HFFc6 (cell line): ENCODE results near the gene ARIH2. TPM values are rescaled to one million over a fixed set of nuclear protein-coding genes. Genes with fewer than 3 reads are reported as not detected.

Experiments
- DNase-seq: peaks from one replicate; pipeline ENCODE4 v3.0.0-alpha.2; 2018
- H3K27ac Mint-ChIP-seq: 2 replicates; pipeline ENCODE4 v1.8.0; 2020; ENCODE audit warnings: mild to moderate bottlenecking, mixed read lengths
- H3K27me3 Mint-ChIP-seq: 2 replicates; pipeline ENCODE4 v1.8.0; 2021; ENCODE audit warnings: mild to moderate bottlenecking, moderate library complexity, mixed read lengths; ENCODE audit not compliant: insufficient read depth
- H3K36me3 Mint-ChIP-seq: 2 replicates; pipeline ENCODE4 v1.8.0; 2021; ENCODE audit warnings: low read depth, mixed read lengths
- H3K4me1 Mint-ChIP-seq: 2 replicates; pipeline ENCODE4 v1.8.0; 2020; ENCODE audit warnings: low read depth, mixed read lengths
- H3K4me3 Mint-ChIP-seq: 2 replicates; pipeline ENCODE4 v1.8.0; 2020; ENCODE audit warnings: mild to moderate bottlenecking, moderate library complexity, mixed read lengths
- H3K9me3 Mint-ChIP-seq: 2 replicates; pipeline ENCODE4 v1.8.0; 2020; ENCODE audit warnings: mild to moderate bottlenecking, mixed read lengths
- CTCF ChIP-seq: fragments of 200-600 bp; sonication (generic); IDR thresholded peaks from 2 replicates; pipeline ENCODE4 v1.5.0; 2021; ENCODE audit warnings: antibody characterized with exemption, mild to moderate bottlenecking
- total RNA-seq, 6 experiments: library from RNA; stranded (reverse); fragmentation: NEBNext Ultra II Directional; extraction: Animal tissue kit (Norgen Biotek cat#: 25700); gene quantifications; 2 replicates in 1 of 6; 3 replicates in 5 of 6; pipeline ENCODE4 v1.2.3, GENCODE V29; 2021

Gene ARIH2
- total RNA-seq, 6 experiments from 2014 or later, result 60.0 to 71.6 (median 68.3) TPM

DNA sequence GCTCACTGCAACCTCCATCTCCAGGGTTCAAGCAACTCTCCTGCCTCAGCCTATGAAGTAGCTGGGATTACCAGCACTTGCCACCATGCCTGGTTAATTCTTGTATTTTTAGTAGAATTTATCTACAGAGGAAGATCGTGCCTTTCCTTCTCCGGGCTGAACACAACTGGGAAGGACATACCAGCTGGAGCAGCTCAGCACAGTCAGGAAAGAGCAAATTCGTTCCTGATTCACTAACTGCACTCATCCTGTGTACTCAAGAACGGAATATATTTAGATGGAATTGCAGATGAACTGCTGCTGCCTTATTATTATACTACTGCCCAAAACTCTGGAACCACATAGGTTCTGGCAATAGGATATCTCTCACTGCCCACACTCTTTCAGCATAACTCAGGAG, 44.3 kb downstream of the ARIH2 start:
- Mint-ChIP-seq H3K36me3 (peaks cover 6% of the 10 kb centered on the region), H3K4me3 (no peak overlapping the region), H3K4me1 (no peaks in the 10 kb centered on the region), H3K9me3 (no peaks in the 10 kb centered on the region), H3K27me3 (no peaks in the 10 kb centered on the region; the same call in 1 of the 2 replicates), H3K27ac (no peak overlapping the region)
- no peak for TF ChIP-seq CTCF
- no peak for DNase-seq

DNA sequence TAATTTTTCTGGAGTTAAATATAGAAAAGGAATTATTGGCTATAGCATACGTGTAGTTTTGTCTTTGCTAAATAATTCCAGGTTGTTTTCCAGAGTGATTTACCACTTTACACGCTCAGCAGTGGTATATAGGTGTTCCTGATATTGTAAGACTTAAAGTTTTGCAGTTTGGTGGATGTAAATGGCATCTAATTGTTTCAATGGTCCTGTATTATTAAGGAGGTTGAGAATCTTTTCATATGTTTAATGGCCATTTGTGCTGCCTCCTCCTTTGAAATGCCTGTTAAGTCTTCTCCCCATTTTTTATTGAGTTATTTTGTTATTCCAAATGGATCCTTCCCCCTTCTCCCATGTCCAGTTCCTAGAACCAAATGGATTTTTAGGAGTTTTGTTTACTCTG, 44.9 kb downstream of the ARIH2 start:
- no peaks in the 10 kb centered on the region for H3K9me3 Mint-ChIP-seq
- TF ChIP-seq CTCF, result no peak
- no peaks in the 10 kb centered on the region; the same call in 1 of the 2 replicates for H3K27me3 Mint-ChIP-seq
- no peaks in the 10 kb centered on the region for H3K4me1 Mint-ChIP-seq
- DNase-seq, result no peak
- H3K36me3 Mint-ChIP-seq, result peaks cover 6% of the 10 kb centered on the region
- H3K27ac Mint-ChIP-seq, result no peak overlapping the region
- H3K4me3 Mint-ChIP-seq, result no peak overlapping the region

GRCh38 chr3:48966367-48966766, 47.7 kb downstream of the ARIH2 start:
- Mint-ChIP-seq H3K9me3 (no peaks in the 10 kb centered on the region), H3K27me3 (no peaks in the 10 kb centered on the region), H3K4me3 (no peak overlapping the region), H3K4me1 (no peaks in the 10 kb centered on the region), H3K27ac (no peak overlapping the region), H3K36me3 (peaks cover 18% of the 10 kb centered on the region)
- DNase-seq, result no peak
- TF ChIP-seq CTCF, result no peak

GRCh38 chr3:48966876-48967361, 48.3 kb downstream of the ARIH2 start:
- H3K27ac Mint-ChIP-seq, result no peak overlapping the region
- H3K9me3 Mint-ChIP-seq, result no peaks in the 10 kb centered on the region
- H3K4me3 Mint-ChIP-seq, result no peak overlapping the region
- no peak for DNase-seq
- peaks cover 23% of the 10 kb centered on the region for H3K36me3 Mint-ChIP-seq
- no peaks in the 10 kb centered on the region for H3K27me3 Mint-ChIP-seq
- H3K4me1 Mint-ChIP-seq, result no peaks in the 10 kb centered on the region
- TF ChIP-seq CTCF, result no peak

DNA sequence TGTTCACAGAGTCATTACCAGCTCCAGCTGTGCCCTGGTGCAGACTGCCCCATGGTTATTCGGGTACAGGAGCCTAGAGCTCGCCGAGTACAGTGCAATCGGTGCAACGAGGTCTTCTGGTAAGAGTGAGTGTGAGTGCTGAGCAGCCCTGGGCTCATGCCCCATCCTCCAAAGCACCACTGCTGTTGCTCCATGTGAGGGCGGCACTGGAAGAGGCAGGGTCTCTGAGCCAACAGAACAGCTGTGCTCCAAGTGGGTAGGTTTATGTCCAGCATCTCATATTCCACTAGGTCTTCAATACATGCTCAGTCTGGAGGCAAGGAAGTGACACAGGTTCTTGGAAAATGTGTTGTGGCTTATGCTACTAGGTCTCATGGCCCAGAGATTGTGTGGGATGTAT, 51.9 kb downstream of the ARIH2 start:
- Mint-ChIP-seq H3K9me3 (no peaks in the 10 kb centered on the region), H3K27ac (no peak overlapping the region), H3K27me3 (no peaks in the 10 kb centered on the region), H3K4me1 (no peaks in the 10 kb centered on the region), H3K36me3 (peaks cover 38% of the 10 kb centered on the region), H3K4me3 (no peak overlapping the region)
- DNase-seq, result no peak
- TF ChIP-seq CTCF, result no peak
